Effector CD8-positive, alpha-beta T cell (primary cell): ENCODE results near the gene VSTM2B.

Experiments
- DNase-seq: peaks from one replicate; lab custom pipeline; 2025; lab: John Stamatoyannopoulos, UW

The VSTM2B gene

DNA sequence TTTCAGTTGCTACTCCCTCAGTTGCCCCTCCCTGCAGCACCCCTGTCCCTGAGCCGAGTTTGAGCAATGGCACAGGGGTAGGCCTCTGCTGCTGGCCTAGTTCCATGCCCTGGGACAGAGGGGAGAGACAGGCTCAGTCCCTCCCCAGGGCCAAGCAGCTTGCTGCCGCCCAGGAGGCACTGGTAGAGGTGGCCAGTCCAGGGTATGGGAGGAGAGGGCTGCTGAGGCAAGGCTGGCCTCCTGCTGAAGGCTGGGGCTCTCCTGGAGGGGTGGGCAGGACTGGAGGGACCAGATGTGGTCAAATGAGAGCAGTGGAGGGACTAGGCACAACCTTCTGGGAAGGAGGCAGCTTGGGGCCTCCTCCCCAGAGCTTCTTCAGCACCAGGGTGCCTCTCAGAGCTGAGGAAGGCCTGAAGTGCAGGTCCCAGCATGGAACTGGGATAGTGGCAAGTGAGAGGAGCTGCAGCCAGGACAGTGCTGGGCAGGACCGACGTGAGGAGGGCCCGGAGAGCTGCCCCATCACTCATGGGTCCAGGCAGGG is 29.8 kb upstream of the VSTM2B start:
- no peak for DNase-seq

DNA sequence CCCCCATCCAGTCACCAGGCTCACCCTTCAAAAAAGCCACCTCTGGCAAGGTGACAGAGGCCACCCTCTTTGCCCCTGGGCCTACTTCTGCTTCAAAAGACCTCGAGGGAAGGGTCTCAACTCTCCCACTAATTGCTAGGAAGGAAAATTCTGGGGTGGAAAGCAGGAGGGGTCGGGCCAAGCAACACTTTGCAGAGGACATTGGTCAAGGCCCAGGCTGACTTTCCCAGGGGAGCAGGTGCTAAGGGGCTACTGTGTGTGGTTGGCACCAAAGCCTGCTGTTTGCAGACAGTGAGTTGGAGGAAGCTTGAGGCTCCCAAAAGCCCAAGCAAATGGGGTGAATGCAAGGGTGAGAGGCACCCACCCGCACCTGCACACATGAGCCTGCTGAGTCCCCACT is 28.6 kb upstream of the VSTM2B start:
- no peak for DNase-seq

DNA sequence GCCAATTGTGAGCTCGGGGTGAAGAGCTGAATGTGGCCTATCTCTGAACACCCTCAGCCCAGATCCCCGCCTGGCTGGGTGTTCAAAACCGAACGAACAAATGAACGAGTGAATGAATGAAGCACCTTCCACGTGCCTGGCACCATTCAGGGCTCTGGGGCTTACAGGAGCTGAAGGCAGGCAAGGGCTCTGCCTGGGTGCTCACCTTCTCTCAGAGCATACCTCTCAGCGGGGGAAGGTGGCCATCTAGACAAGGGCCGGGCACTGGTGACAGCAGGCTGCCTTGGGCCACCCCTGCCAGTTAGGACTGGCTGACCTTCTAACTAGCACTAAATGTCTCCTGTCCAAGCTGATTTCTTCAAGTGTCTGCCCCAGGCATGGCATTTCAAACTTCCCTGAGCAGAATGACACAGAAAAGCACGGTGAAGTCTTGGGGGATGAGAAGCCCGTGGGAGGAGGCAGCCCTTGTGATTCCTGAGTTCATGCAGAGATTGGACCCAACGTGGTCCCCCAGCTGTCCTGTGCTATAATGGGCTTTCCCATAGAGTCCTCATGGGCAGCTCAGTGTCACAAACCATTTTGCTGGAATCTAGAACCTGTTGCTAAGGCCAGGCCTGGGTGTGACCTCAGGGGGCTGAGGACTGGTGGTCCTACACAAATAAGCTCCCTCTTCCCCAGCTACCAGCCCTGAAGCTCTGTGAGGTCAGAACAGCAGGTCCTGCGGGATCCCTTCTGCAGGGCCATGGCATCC is 27.9 kb upstream of the VSTM2B start:
- DNase-seq: no peak

- no peak for DNase-seq
Observed at GRCh38 chr19:29499261-29499920, 26.4 kb upstream of the VSTM2B start.

- DNase-seq: no peak
Observed at GRCh38 chr19:29499921-29500590, 25.7 kb upstream of the VSTM2B start.

DNA sequence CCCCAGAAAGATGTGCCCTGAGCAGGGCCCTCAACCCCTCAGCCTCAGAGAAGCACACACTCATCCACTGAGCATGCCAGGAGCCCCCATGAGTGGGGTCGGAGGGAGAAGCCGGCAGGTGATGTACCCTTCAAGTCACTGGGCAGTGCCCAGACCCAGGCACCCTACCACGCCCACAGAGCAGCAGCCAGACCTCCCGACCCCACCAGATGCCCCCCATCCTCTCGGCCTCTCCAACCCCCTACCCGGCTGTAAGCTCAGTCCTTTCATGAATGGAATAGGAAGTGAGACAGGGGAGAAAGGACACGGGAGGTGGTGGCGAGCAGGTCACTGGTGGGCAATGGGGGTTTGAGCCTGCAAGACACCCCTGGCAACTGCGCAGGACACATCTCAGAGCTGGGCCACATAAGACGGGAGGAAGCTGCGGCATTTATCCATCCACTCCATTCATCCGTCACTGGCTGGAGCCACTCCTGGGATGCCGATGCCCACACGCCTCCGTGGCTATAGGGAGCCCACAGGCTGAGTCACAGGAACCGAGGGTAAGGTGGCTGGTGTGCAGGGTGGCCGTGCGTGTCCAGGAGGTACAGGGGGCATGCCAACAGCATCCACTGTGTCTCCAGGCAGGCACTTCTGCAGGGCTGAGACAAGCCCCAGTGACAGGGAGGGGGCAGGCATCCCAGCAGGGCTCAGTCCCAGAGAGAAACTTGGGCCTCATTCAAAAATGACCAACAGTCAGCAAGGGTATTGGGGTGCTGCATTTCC is 23.8 kb upstream of the VSTM2B start:
- no peak for DNase-seq

DNA sequence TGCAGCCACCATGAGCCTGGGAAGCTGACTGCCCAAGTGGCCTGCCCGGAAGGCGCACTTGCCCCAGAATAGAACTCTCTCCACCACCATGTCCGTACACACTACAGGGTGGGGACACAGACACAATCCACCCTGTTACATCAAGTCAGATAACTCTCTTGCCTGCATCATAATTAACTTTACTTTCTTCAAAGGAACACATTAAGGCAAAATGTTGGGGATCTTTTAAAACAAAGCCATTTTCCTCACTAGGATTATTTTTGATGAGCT is 23.3 kb upstream of the VSTM2B start:
- no peak for DNase-seq

- DNase-seq: no peak
Observed at GRCh38 chr19:29503140-29503758, 22.5 kb upstream of the VSTM2B start.

DNA sequence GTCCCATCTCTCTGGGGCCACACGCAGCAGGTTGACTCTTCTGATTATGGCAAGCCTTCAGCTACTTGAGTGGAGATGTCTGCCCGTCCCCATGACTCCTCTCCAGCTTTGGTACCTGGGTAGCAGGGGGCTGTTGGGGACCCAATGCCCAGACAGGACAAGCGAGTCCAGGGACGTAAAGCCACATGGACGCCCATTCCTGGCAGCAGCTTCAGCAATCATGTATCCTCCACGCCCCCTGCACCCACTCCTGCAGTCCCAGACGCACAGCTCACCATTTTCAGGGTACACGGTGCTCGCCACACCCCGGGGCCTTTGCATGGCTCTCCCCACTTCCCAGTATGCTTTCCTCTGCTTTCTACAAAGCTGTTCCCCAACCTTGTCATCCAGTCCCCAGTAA is 22.0 kb upstream of the VSTM2B start:
- DNase-seq: no peak

DNA sequence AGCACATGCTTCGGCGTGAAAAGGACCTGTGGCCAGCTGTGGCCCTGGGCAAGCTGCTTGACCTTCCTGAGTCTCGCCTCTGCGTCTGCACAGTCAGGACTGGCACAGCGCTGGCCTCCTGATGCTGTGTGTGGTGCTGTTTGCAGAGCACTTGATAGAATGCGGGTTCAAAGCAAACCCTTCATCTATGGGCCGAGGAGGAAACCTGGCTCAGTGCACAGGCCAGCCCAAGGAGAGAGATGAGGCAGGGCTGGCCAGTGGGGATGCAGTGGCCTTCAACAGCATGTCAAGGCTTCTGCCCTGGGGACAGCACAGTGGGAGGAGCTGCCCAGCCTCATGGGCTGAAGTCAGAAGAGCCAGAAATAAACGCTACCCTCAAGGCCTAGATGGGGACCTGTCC is 21.3 kb upstream of the VSTM2B start:
- no peak for DNase-seq

- no peak for DNase-seq
Observed at GRCh38 chr19:29505097-29505824, 20.5 kb upstream of the VSTM2B start.

DNA sequence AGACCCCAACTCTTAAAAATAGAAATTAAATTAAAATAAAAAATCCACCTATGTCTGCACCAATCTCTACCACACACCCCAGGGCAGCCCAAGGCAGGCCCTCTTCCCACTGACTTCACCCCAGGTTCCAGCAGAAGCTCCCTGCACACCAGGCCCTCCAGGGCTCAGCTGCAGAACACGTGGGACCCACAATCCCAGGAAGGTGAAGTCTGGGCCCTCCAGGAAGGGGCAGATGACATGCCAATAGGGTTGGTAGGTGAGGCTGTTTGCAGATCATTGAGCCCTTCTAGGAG is 19.2 kb upstream of the VSTM2B start:
- DNase-seq: no peak

DNA sequence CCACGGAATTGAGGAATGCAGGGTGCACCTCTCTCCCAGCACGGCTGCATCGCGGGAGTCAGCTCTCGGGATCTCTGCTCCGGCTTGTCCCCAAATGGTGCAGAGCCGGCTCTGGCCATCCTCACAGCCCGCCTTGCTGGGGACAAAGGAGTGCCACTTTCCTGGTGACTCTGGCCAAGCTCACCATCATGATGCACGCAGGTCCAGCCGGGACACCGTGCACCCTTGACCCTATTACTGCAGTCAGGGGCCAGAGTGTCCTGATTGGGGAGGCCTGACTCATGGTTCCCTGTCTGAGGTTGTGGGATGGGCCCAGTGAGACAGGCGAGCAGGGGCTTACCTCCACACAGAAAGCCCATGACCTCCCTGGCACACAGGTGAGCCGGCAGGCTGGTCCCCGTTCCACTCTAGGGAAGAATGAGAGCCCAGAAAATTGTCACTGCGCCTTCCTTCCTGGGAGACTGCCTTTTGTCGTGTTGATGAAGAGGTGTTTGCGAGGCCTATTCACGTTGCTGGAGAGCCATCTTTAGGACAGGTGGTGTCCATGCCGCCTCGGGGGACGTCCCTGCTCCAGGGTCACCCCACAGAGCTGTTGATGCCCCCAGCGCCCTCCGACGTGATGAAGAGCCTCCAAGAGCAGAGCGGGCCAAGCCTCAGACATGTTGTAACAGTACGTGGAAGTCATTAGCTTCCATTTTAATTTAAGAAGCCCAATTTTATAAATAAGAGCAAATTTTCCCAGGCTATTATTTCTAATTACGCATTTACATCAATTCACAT is 18.5 kb upstream of the VSTM2B start:
- no peak for DNase-seq

DNA sequence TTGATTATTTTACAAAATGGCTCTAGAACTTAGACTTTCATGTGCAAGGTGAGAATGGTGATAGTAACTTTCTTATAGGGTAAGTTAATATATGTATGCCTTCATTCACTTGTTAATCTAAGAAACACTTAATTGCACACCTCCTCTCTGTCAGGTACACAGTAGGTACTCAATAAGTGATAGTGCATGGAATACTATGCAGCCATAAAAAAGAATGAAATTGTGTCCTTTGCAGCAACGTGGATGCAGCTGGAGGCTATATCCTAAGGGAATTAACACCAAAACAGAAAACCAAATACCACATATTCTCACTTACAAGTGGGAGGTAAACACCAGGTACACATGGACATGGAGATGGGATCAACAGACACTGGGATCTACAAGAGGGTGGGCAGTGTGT is 17.6 kb upstream of the VSTM2B start:
- no peak for DNase-seq

- no peak for DNase-seq
Observed at GRCh38 chr19:29509456-29509855, 16.3 kb upstream of the VSTM2B start.

GRCh38 chr19:29510701-29511265 is 15.0 kb upstream of the VSTM2B start:
- DNase-seq: no peak

GRCh38 chr19:29511768-29512167 is 14.0 kb upstream of the VSTM2B start:
- DNase-seq: no peak

DNA sequence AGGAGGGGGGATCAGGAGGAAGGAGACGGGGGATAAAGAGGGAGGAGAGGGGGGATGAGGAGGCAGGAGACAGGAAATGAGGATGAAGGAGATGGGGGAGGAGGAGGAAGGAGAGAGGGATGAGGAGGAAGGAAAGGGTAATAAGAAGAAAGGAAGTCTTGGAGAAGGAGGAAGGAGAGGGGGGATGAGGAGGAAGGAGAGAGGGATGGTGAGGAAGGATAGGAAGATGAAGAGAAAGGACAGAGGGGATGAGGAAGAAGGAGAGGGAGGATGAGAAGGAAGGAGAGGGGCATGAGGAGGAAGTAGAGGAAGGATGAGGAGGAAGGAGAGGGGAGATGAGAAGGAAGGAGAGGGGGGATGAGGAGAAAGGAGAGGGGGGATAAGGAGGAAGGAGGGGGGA is 13.0 kb upstream of the VSTM2B start:
- no peak for DNase-seq

DNA sequence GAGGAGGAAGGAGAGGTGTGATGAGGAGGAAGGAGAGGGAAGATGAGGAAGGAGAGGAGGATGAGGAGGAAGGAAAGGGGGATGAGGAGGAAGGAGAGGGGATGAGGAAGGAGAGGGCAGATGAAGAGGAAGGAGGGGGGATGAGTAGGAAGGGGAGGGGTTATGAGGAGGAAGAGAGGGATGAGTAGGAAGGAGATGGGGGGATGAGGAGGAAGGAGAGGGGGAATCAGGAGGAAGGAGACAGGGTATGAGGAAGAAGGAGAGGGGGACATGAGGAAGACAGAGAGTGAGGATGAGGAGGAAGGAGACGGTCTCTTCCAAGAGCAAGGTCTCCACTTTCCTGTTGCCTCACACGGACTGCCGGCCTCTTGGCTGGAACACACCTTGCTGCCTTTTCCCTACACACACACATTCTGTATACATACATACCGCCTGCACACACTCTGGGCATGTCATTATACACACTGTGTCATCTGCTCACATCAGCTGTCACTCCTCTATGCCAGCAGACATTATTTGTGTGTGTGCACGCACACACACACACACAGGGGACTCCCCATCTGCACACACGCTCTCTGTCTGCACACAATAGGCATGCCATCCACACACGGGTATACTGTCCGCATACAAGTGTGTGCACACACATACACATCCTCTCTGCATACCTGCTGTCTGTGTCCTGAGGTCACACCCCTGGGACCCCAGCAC is 11.1 kb upstream of the VSTM2B start:
- DNase-seq: no peak

- DNase-seq: no peak
Observed at GRCh38 chr19:29515233-29515619, 10.6 kb upstream of the VSTM2B start.
